HEK293 (cell line): ENCODE results near the gene KRTAP5-9.

Experiments
- CTCF ChIA-PET: fragments of 350-600 bp; formaldehyde crosslinking; extraction: SDS; loops from one replicate; lab custom pipeline; 2021; ENCODE audit warnings: antibody characterized with exemption; lab: Yijun Ruan, JAX
- POLR2A ChIA-PET: fragments of 300-600 bp; formaldehyde crosslinking; extraction: SDS; loops from one replicate; lab custom pipeline; 2020; ENCODE audit warnings: antibody characterized with exemption, inconsistent platforms; lab: Yijun Ruan, JAX
- H3K27ac ChIP-seq: fragments of 200-500 bp; sonication (Bioruptor generic); 2 replicates; pipeline ENCODE4 v1.5.1; 2014; ENCODE audit warnings: low read depth, low read length, control low read depth, inconsistent platforms; ENCODE audit errors: extremely low read depth
- H3K36me3 ChIP-seq, 2 experiments: fragments of 200-500 bp in 1 of 2; sonication (Bioruptor generic) in 1 of 2; 1 replicate in 1 of 2; 2 replicates in 1 of 2; pipeline ENCODE4 v1.5.1; 2014 to 2017; ENCODE audit warnings: inconsistent platforms in 2 of 2, low read length in 2 of 2; ENCODE audit not compliant: control insufficient read depth in 2 of 2, insufficient read depth in 1 of 2
- H3K4me1 ChIP-seq: fragments of 200-500 bp; sonication (Bioruptor generic); 2 replicates; pipeline ENCODE4 v1.5.1; 2014; ENCODE audit warnings: mild to moderate bottlenecking, low read length, inconsistent platforms; ENCODE audit not compliant: control insufficient read depth, insufficient read depth
- H3K4me3 ChIP-seq: 2 replicates; pipeline ENCODE4 v1.5.1; 2011; ENCODE audit warnings: low read depth, mild to moderate bottlenecking, control low read depth, low read length, moderate library complexity
- H3K9me3 ChIP-seq: fragments of 200-500 bp; sonication (Bioruptor generic); 2 replicates; pipeline ENCODE4 v1.5.1; 2014; ENCODE audit warnings: low read depth, low read length, inconsistent platforms; ENCODE audit not compliant: control insufficient read depth, insufficient read depth
- BCL11A ChIP-seq: fragments of 450-650 bp; formaldehyde crosslinking; IDR thresholded peaks from 2 replicates; pipeline ENCODE4 v1.5.1; 2016; ENCODE audit warnings: low read depth, missing biosample characterization, missing genetic modification characterization
- FEZF1 ChIP-seq: fragments of 450-650 bp; formaldehyde crosslinking; IDR thresholded peaks from 2 replicates; pipeline ENCODE4 v1.5.1; 2016; ENCODE audit warnings: missing biosample characterization, missing genetic modification characterization
- GFI1B ChIP-seq: fragments of 450-650 bp; formaldehyde crosslinking; IDR thresholded peaks from 2 replicates; pipeline ENCODE4 v1.5.1; 2016; ENCODE audit warnings: missing biosample characterization, missing genetic modification characterization
- GLI2 ChIP-seq: fragments of 450-650 bp; formaldehyde crosslinking; IDR thresholded peaks from 2 replicates; pipeline ENCODE4; 2017; ENCODE audit warnings: missing biosample characterization, missing genetic modification characterization, low read depth, borderline replicate concordance
- GLI4 ChIP-seq: fragments of 450-650 bp; formaldehyde crosslinking; IDR thresholded peaks from 2 replicates; pipeline ENCODE4 v1.5.1; 2016; ENCODE audit warnings: missing biosample characterization, missing genetic modification characterization
- PRDM10 ChIP-seq: fragments of 450-650 bp; formaldehyde crosslinking; IDR thresholded peaks from 2 replicates; pipeline ENCODE4 v1.5.1; 2016; ENCODE audit warnings: missing biosample characterization, missing genetic modification characterization
- YY2 ChIP-seq: fragments of 450-650 bp; formaldehyde crosslinking; IDR thresholded peaks from 2 replicates; pipeline ENCODE4 v1.5.1; 2016; ENCODE audit warnings: missing biosample characterization, missing genetic modification characterization
- ZBTB17 ChIP-seq: fragments of 450-650 bp; formaldehyde crosslinking; IDR thresholded peaks from 2 replicates; pipeline ENCODE4 v1.5.1; 2016; ENCODE audit warnings: missing biosample characterization, missing genetic modification characterization
- ZFP3 ChIP-seq: fragments of 450-650 bp; formaldehyde crosslinking; IDR thresholded peaks from 2 replicates; pipeline ENCODE4 v1.5.1; 2016; ENCODE audit warnings: low read depth, missing biosample characterization, missing genetic modification characterization
- ZNF10 ChIP-seq: fragments of 450-650 bp; formaldehyde crosslinking; IDR thresholded peaks from 2 replicates; pipeline ENCODE4 v1.5.1; 2017; ENCODE audit warnings: missing biosample characterization, missing genetic modification characterization
- ZNF132 ChIP-seq: fragments of 450-650 bp; formaldehyde crosslinking; IDR thresholded peaks from 2 replicates; pipeline ENCODE4 v1.5.1; 2017; ENCODE audit warnings: missing biosample characterization, missing genetic modification characterization, borderline replicate concordance
- ZNF16 ChIP-seq: fragments of 450-650 bp; formaldehyde crosslinking; IDR thresholded peaks from 2 replicates; pipeline ENCODE4 v1.5.1; 2016; ENCODE audit warnings: low read depth, missing biosample characterization, missing genetic modification characterization
- ZNF169 ChIP-seq: fragments of 450-650 bp; formaldehyde crosslinking; IDR thresholded peaks from 2 replicates; pipeline ENCODE4 v1.5.1; 2016; ENCODE audit warnings: missing biosample characterization, missing genetic modification characterization
- ZNF404 ChIP-seq: fragments of 450-650 bp; formaldehyde crosslinking; IDR thresholded peaks from 2 replicates; pipeline ENCODE4 v1.5.1; 2017; ENCODE audit warnings: missing biosample characterization, missing genetic modification characterization
- ZNF610 ChIP-seq: fragments of 450-650 bp; formaldehyde crosslinking; IDR thresholded peaks from 2 replicates; pipeline ENCODE4 v1.5.1; 2016; ENCODE audit warnings: missing biosample characterization, missing genetic modification characterization, borderline replicate concordance
- ZNF664 ChIP-seq: fragments of 450-650 bp; formaldehyde crosslinking; IDR thresholded peaks from 2 replicates; pipeline ENCODE4 v1.5.1; 2016; ENCODE audit warnings: missing biosample characterization, missing genetic modification characterization
- ZNF704 ChIP-seq: fragments of 450-650 bp; formaldehyde crosslinking; IDR thresholded peaks from 2 replicates; pipeline ENCODE4 v1.5.1; 2016; ENCODE audit warnings: missing biosample characterization, missing genetic modification characterization
- ZNF76 ChIP-seq: fragments of 450-650 bp; formaldehyde crosslinking; IDR thresholded peaks from 2 replicates; pipeline ENCODE4; 2016; ENCODE audit warnings: low read depth, missing biosample characterization, missing genetic modification characterization, borderline replicate concordance
- ZNF792 ChIP-seq: fragments of 450-650 bp; formaldehyde crosslinking; IDR thresholded peaks from 2 replicates; pipeline ENCODE4 v1.5.1; 2016; ENCODE audit warnings: missing biosample characterization, missing genetic modification characterization
- ZNF830 ChIP-seq: fragments of 450-650 bp; IDR thresholded peaks from 2 replicates; pipeline ENCODE4 v1.5.0; 2018; ENCODE audit warnings: missing biosample characterization, missing genetic modification characterization, low read depth, mild to moderate bottlenecking, moderate library complexity

The KRTAP5-9 gene

GRCh38 chr11:71502026-71502425 lies 46.2 kb upstream of the KRTAP5-9 start (continued):
- TF ChIP-seq PRDM10 (tag by site-specific recombination) (no peak), ZNF10 (no peak)
- TF ChIP-seq, all 188 proteins: peak for 0

- no peak for TF ChIP-seq GLI4 (tag by site-specific recombination)
- TF ChIP-seq ZNF404 (tag by site-specific recombination): no peak
- TF ChIP-seq ZNF16: no peak
- TF ChIP-seq ZNF610 (tag by site-specific recombination): no peak
- Histone ChIP-seq H3K27ac (no peak overlapping the region), H3K4me3 (no peak overlapping the region), H3K9me3 (no peaks in the 10 kb centered on the region), H3K36me3 (peaks cover 0 to 40% of the 10 kb centered on the region in 2 experiments; a peak in 1 of 3 replicates), H3K4me1 (no peaks in the 10 kb centered on the region)
- POLR2A ChIA-PET: no interaction called here
- CTCF ChIA-PET: no interaction called here
Observed at GRCh38 chr11:71502871-71503435, 45.3 kb upstream of the KRTAP5-9 start.

GRCh38 chr11:71504531-71504930 lies 43.7 kb upstream of the KRTAP5-9 start:
- Histone ChIP-seq H3K9me3 (no peaks in the 10 kb centered on the region), H3K36me3 (peaks cover 0 to 26% of the 10 kb centered on the region in 2 experiments; a peak in 1 of 3 replicates)
- CTCF ChIA-PET: no interaction called here
- TF ChIP-seq GLI4 (tag by site-specific recombination) (no peak), GFI1B (tag by site-specific recombination) (no peak), ZNF76 (tag by site-specific recombination) (no peak), ZNF830 (tag by site-specific recombination) (no peak)
- TF ChIP-seq, all 188 proteins: peak for 0
- Histone ChIP-seq H3K4me3 (no peak overlapping the region), H3K27ac (no peak overlapping the region), H3K4me1 (no peaks in the 10 kb centered on the region)
- POLR2A ChIA-PET: no interaction called here

- CTCF ChIA-PET: no interaction called here
- Histone ChIP-seq H3K4me1 (no peaks in the 10 kb centered on the region), H3K27ac (no peak overlapping the region), H3K9me3 (no peaks in the 10 kb centered on the region), H3K4me3 (no peak overlapping the region), H3K36me3 (peaks cover 0 to 21% of the 10 kb centered on the region in 2 experiments; a peak in 1 of 3 replicates)
- POLR2A ChIA-PET: no interaction called here
- no peak for TF ChIP-seq ZFP3 (tag by site-specific recombination)
- TF ChIP-seq ZNF792 (tag by site-specific recombination): no peak
- no peak for TF ChIP-seq ZNF664 (tag by site-specific recombination)
- TF ChIP-seq YY2: no peak
Observed at GRCh38 chr11:71505001-71505400, 43.2 kb upstream of the KRTAP5-9 start.

GRCh38 chr11:71505781-71506180 lies 42.4 kb upstream of the KRTAP5-9 start:
- Histone ChIP-seq H3K9me3 (no peaks in the 10 kb centered on the region), H3K36me3 (peaks cover 0 to 14% of the 10 kb centered on the region in 2 experiments; a peak in 1 of 3 replicates), H3K27ac (no peak overlapping the region), H3K4me1 (no peaks in the 10 kb centered on the region), H3K4me3 (no peak overlapping the region)
- ChIA-PET CTCF (no interaction called here), POLR2A (no interaction called here)
- no peak for TF ChIP-seq ZBTB17 (tag by site-specific recombination)
- TF ChIP-seq ZNF132: no peak
- TF ChIP-seq GLI2 (tag by site-specific recombination): no peak
- TF ChIP-seq ZNF169 (tag by site-specific recombination): no peak
- TF ChIP-seq ZNF704 (tag by site-specific recombination): no peak
- TF ChIP-seq FEZF1 (tag by site-specific recombination): no peak
- no peak for TF ChIP-seq BCL11A (tag by site-specific recombination)
